SIG-M5 (cell line): ENCODE measurements around the gene BNC1.
"Not testable (repeated sequence)": the region's sequence is repeated elsewhere in the genome, so short reads cannot be mapped to it uniquely, and the experiment has no call there.

Source experiments
- DNase-seq: peaks from one replicate; lab custom pipeline; 2025; lab: John Stamatoyannopoulos, UW

Gene BNC1

DNA sequence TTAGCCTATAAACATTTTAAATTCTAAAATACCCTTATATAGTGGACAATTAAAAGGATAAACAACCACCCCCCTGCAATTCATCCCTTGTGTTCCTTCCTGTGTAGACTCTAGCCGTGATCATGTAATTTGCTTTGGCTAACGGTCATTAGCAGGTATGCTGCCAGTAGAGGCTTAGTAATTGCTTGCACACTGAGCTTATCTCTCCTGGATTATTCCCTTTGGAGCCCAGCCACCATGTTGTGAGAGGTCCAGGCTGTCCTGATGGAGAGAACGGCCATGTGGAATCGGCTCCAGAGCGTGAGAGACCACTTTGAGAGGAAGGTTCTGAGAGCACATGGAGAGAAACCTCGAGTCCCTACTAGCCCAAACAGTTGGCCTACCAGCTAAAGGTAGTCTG is 11.0 kb upstream of the BNC1 start:
- DNase-seq, result no peak

DNA sequence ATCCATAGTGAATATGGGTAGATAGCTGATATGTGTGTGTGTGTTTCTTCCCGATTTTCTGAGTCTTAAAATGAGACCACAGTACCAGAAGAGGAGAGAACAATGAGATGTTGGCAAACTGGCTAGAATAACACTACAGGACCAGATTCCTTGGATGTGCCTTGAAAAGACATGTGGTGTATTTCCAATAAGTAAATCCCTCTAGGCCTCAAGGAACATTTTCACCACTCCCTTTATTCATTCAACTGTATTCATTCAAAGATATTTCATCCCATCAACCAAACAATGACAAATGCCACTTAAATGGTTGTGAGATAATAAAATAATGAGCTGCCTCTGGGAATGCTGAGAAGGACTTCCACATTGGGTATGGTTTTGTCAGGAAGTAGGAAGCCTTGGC is 8.7 kb upstream of the BNC1 start:
- DNase-seq, result no peak

DNA sequence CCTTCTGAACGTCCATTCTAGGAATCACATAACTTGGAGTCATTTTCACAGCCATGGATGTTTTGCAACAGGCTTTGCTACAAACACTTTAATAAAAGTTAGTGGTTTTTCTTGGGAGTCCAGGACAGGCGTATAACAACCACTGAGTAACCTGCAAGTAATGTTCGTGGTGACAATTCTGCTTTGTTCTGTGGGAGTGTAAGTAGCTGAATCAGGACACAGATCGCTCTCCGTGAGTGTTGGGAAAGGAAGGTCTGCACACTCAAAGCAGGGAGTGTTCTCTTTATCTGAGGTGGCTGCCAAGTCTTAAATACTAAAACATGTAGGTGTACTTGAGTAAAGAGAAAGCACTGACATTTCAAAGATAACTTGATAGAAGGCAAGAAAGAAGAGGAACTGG is 7.9 kb upstream of the BNC1 start:
- no peak for DNase-seq

DNA sequence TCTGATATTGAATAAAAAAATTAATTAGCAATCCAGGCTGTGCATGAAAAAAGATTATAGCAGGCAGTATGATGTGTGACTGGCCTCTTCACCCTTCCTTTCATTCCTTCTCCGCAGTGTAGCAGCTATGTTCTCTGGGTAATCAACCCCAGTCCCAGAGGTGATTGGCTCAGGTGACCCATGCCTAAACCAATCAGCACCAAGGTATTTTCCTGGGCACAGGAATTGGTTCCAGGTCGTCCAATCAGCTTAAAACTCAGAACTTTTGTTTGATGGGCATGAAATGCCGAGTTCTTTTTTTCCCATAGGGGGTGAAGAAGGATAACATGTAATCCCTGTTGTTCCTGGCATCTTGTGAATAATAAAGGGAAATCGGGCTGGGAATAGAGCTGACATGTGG is 5.8 kb upstream of the BNC1 start:
- DNase-seq, result no peak

DNA sequence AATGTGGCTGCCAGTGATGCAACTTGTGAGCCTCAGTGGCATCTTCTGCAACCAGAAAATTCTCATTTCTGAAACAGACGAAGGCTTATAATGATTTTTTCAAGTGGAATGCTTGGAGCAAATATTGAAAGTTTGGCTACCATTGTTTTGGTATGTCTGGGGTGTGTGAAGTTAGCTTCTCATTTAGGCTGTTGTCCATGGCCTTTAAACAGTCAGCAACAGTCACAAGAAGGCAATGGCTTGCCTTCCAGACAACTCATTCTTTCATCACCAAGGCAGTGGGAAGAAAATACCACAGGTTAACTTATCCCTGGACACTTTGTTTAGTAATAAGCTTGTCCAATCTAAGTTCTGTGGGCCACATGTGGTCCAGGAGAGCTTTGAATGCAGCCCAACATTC is 4.7 kb upstream of the BNC1 start:
- DNase-seq, result no peak

DNA sequence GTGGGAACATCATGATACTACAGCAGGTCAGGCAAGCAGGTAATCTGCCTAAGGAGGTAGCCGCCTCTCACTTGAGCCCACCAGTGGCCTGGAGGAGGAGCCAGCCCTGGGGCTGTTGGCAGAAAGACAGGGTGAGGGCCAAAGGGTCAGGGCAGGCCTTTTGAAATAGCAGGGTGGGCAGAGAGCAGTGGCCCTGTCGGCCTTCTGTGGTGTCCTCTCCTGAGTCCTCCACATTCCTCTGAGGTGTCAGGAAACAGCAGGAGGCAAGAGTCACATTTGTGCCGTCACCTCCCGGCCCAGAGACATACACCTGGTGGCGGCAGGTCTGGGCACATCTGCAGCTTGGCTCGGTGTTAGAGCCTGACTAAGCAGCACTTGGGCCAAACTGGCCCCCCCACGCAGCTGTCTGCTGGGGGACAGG is 3.9 kb upstream of the BNC1 start:
- no peak for DNase-seq

DNA sequence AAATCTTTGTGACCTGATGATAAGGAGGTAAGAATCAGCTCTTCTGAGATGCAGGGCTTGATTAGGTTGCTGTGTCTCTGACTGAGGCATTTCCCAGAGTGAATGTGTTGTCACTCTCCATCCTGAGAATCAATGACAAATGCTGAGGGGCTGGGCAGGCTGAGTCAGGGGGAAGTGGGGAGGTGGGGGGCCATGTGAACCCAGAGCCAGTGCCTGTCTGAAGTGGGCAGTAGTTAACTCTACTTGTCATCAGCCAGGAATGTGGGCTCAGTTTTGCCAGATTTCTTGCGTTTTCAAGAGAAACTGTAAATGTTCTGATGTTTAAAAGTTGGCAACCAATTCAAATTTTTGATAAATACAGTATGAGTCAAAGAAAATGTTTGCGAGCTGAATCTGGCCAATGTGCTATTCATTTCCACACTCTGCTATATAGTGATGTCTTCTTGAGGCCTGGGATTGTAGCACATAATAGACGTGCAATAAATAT is 3.1 kb upstream of the BNC1 start:
- no peak for DNase-seq

DNA sequence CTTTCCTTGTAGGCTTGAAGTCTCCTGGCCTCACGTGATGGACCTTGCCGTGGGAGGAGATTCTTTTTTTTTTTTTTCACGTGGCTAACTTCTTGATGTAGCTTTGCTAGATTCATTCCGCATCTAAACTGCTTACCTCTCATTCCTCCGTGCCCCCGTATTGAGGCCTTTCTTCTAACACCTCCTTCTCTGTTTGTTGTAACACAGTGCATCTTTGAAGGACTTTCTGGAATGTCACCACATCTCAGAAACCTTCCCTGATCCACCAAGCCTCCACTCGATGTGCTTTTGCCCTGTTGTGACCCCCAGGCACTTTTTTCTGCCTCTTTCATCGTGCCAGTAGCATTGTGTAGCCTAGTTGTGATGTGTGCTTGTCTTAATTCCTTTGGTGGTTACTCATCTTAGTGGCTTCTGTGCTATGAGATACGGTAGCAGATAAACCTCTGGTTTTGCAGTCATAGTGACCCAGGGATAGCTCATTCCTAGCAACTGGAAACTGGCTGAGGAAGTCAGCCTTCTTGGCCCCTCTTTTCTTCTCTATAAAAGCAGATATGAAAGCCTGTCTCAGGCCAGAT is 1.6 kb upstream of the BNC1 start:
- DNase-seq, result no peak

DNA sequence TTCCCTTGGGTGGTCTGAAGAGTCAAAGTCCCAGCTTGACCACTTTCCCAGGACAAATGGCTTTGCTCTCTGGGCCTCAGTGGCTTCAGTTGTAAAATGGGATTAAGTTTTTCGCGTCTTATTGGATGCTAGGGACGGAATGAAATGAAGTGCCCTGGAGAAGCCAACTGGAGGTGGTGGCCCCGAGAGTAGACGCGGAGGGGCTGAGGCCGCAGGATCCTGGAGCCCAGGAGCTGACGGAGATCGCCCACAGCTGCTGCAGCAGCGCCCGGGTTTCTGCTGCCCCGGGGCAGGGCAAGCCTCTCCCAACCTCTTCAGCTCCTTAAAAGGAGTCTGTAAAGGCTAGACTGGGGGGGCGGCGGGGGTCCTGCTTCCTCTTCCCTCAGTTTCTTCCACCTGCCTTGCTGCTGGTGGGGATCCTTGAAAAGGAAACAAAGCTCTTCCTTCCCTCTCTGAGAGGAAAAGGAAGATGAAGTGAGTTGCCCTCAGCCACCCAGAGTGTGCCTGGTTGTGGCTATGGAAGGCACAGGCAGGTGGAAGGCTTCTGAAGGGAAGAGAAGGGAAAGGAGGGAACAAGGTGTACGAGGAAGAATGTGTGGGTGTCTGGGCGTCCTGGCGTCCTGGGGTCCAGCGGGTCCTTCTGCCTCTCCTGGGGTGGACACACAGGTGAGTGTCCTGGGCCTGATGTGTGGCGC is 967 bp upstream of the BNC1 start:
- no peak for DNase-seq

DNA sequence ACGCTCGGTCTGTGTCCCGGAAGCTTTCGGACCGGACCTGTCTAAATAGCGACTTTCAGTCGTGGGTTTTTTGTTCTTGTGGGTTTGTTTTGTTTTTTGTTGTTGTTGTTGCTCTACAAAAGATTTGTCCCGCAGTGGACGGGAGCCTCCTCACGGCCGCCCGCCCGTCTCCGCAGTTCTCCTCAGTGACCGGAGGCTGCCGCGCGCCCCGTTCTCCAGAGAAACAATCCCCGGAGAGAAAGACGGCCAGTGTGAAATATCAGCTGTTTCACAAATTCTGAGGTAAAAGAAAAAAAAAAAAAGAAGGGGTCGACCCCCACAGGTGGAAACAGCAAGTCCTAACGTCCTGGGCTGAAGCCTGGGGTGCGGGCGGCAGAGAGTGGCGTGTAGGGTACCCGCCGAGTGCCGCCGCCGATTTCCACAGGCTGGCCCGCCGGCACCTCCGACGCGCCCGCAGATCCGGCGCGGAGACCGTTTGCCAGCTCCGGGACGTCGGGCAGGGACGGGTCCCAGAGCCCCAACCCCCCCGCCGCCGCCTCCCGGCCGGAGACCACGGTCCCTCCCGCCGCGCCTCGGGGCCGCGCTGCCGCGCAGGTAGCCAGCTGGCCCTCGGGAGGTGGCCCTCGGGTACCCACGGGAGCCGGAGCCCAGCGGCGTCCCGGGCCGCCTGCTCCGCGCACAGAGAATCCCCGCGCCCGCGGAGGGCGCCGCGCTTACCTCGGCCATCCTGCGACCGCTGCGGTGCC is 478 bp downstream of the BNC1 start:
- no peak for DNase-seq

DNA sequence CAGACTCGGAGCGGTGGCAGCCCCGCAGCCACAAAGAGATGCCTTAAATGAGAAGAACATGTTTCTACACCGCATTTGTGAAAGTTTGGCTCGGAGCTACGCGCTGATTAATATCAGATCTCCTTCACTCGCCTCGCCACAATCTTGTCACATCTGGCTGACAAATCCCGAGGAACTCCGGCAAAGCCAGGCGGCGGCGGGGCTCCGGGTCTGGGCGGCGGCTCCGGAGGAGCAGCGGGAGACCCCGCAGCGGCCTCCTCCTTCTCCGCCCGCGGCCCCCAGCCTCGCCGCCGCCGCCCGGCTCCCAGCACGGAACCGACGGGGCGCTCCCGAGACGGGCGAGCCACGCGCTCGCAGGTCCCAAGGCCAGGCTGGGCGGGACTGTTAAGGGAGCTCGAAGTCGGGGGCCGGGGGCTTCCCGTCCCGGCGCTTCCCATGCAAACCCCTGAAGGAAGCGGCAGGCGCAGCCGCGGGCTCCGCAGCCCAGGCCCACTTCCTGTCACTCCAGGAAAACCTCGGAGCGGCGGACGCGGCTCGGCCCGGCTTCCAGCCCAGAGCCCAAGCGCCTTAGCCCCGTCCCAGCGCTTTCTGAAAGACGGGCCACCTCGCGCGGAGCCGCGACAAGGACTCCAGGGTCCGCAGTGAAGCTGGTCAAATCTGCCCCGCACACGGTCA is 1.2 kb downstream of the BNC1 start:
- no peak for DNase-seq

DNA sequence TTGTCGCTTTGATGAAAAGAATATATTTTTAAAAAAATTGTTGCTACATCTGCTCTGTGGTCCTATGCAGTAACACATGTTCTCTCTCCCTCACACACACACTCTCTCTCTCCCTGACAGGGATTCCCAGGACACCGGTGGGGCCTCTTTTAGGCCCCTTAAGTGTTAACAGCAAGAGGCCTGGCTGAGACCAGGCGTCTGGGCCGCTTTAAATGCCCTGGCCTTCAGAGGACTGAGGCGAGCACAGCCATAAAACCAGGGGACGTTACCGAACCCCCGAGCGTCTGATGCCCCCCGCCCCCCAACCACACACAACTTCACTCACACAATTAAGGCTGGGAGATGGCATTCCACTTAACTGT is 1.7 kb downstream of the BNC1 start:
- DNase-seq, result no peak

DNA sequence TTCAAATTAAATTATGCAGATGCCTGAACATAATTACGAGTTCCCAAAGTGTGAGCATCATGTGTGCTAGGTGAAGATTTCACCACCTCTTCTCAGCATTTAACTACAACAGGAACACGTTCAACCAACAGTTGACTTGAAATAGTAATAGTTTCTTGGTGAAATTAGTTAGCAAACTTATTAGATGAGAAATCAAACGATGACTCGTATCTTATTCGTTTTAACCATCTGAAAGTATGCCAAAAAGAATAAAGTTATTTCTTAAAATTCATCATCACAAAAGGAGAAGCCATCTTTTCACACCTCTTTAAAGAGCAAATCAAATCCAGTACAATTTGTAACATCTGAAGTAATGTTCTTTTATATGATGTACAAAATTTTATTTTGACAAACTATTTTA is 2.3 kb downstream of the BNC1 start:
- no peak for DNase-seq

DNA sequence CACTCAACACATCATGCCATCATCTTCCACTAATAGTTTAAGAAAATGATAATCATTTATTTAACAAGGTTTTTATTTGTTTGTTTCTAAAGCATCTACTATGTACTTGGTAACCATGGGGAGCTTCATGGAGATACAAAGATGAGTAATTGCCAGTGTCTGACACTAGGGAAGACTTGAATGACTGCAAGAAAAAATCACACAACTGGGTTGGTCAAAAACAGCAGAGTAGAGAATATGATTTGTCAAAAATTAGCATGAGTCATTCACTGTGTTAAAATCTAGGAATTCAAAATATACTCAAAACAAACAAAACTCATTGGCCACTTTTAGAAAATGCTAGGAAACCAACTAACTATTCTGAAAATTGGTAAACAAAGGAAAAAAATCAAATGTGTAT is 6.3 kb downstream of the BNC1 start:
- no peak for DNase-seq

DNA sequence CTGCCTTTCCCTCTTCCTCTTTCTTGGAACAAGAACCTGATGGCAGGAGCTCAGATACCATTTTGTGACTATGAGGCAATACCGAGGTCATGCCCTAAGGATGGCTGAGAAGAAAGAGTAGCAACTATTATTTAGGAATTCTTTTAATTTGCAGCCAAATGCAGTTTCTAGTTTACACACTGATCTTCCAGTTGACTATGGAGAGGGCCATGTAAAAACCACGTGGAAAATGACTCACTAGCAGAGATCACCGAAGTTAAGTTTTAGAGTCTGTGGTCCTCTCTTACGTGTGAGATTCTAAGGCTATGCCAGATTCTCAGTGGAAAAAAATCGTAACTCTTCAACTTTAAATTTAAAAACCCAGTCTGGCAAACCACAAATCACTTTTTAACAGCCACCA is 7.8 kb downstream of the BNC1 start:
- DNase-seq, result no peak

DNA sequence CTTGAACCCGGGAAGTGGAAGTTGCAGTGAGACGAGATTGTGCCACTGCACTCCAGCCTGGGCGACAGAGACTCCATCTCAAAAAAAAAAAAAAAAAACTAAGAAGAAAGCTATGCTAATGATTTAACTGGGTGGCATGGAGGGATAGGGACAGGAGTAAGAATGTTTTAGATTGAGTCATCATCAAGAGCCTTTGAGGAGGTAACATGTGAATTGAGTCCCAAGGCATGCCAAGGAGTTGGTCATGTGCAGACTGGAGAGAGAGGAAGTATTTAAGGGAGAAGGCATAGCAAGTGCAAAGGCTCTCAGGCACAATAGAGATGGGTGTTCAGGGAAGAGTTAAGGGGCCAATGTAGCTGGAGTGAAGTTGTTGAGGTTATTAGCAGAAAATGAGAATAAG is 9.1 kb downstream of the BNC1 start:
- DNase-seq, result no peak

DNA sequence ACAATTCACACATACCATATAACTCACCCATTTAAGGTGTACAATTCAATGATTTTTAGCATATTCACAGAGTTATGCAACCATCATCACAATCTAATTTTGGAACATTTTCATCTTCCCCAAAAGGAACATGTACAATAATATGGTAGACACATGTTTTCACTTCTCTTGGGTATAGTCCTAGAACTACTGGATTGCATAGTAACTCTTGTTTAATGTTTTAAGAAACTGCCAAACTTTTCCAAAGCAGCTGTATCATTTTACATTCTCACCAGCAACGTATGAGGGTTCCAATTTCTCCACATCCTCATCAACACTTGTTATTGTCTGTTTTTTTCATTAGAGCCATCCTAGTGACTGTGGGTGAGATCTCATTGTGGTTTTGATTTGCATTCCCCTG is 14.3 kb downstream of the BNC1 start:
- no peak for DNase-seq

DNA sequence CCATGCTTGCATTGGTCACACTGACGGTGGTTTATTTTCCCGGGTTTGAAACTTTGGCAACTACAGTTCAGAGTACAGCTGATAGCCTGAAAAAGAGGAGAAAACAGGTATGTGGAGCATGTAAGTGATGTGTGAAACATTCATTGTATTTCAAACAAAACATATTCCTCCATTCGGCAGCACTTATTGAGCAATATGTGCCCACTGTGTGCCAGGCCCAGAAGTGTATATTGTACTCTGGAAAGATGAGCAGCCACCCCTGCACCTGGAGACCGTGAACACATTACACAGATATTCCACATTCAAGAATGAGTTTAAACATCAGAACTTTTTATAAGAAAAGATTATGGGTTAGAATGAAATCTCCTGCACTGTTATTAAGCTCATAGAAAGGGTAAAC is 16.3 kb downstream of the BNC1 start:
- DNase-seq, result no peak

DNA sequence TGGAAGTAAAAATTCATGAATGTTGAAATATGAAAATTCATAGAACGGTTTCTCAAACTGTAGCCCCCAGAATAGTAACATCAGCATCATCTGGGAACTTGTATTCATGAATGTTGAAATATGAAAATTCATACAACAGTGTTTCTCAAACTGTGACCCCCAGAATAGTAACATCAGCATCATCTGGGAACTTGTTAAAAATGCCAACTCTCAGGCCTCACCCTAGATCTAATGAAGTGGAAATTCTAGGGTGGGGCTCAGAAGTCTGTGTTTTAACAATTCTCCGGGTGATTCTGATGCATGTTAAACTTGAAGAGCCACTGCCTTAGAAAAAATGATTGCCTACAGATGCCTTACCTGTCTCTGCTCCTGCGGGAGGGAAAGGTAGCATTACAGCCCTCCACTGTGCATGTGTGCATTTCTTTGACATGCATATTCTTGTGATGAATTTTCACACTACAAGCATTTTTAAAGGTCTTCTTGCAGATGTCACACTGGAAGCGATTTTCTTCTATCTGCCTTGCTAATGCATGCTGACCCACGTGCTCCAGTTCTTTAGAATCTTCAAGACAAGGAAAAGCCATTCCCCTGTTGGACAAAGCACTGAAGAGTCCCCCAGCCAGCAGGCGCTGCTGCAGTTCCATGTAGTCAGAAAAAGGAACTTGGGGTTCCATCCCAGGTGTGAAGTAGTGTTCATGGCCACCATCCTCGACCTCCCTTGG is 21.7 kb downstream of the BNC1 start:
- no peak for DNase-seq

DNA sequence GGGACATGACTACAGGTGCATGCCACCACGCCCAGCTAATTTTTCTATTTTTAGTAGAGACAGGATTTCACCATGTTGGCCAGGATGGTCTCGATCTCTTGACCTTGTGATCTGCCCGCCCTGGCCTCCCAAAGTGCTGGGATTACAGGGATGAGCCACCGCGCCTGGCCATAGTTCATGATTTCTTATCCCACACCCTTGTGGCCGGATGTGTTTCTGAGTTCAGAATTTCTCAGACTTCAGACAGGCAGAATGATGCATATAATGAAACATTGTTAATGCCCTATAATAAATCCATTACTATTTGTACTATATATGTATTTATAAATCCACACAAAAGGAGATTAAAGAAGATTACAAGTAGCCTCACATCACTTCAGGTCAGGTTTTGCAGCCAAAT is 22.3 kb downstream of the BNC1 start:
- not testable (repeated sequence) for DNase-seq

DNA sequence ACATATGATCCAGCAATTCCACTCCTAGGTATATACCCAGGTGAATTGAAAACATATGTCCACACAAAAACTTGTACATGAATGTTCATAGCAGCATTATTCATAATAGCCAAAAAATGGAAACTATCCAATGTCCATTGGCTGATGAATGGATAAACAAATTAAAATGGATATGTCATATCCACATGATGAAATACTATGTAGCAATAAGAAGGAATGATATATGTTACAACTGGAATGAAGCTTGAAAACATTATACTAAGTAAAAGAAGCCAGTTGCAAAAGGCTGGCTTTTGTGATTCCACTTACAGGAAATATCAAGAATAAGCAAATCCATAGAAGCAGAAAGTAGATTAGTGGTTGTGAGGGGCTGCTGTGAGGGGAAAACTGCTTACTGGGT is 33.7 kb downstream of the BNC1 start:
- DNase-seq, result no peak

DNA sequence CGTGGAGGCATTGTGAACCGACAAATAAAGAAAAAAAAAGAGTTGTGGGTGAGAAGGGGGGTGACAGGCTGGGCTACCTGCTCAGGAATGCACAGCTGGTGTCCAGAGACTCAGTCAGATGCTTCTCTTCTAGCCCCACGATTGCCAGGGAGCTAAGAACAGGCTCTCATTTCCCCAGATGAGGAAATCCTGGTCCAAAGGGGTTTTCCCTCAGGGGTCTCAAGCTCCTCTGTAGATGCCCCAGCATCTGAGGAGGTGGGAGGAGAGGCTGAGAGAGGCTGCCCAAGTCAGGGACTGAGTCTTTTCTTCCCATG is 35.5 kb downstream of the BNC1 start:
- DNase-seq, result no peak
